OCI-LY7 (cell line): ENCODE results near the gene UBA1. TPM values are rescaled to one million over a fixed set of nuclear protein-coding genes. Genes with fewer than 3 reads are reported as not detected.

Experiments used
- BruUV-seq: library from RNA; stranded (reverse); fragments of 400-500 nt; replicated peaks from 2 replicates; lab custom pipeline; 2021; lab: Mats Ljungman, UMichigan
- CTCF ChIA-PET: fragments of 300-600 bp; sonication (Branson Sonifier 250); formaldehyde crosslinking; loops from one replicate; lab custom pipeline; 2022; ENCODE audit warnings: antibody characterized with exemption; ENCODE audit not compliant: unreplicated experiment; lab: Charles Lee
- POLR2A ChIA-PET: fragments of 300-600 bp; sonication (Branson Sonifier 250); formaldehyde crosslinking; loops from one replicate; lab custom pipeline; 2022; ENCODE audit warnings: antibody characterized with exemption; lab: Charles Lee
- DNase-seq: peaks from one replicate; pipeline ENCODE4 v3.0.0-alpha.2; 2015; ENCODE audit warnings: low spot score
- H2AFZ ChIP-seq: fragments of 200-600 bp; sonication (generic), shearing (Covaris generic); 2 replicates; pipeline ENCODE4 v1.6.1; 2014; ENCODE audit warnings: mild to moderate bottlenecking, antibody characterized with exemption, low read length, moderate library complexity
- H3K27ac ChIP-seq: fragments of 200-600 bp; sonication (generic); 2 replicates; pipeline ENCODE4 v1.5.1; 2014; ENCODE audit warnings: mixed run types, low read depth, mild to moderate bottlenecking, moderate library complexity, low read length, inconsistent platforms; ENCODE audit not compliant: poor library complexity, severe bottlenecking
- H3K36me3 ChIP-seq: fragments of 200-600 bp; sonication (generic); 2 replicates; pipeline ENCODE4 v1.6.1; 2014; ENCODE audit warnings: mild to moderate bottlenecking, antibody characterized with exemption, low read length, moderate library complexity, mixed read lengths; ENCODE audit not compliant: insufficient read depth
- H3K4me1 ChIP-seq: fragments of 200-600 bp; sonication (generic); 2 replicates; pipeline ENCODE4 v1.5.1; 2014; ENCODE audit warnings: mild to moderate bottlenecking, low read length; ENCODE audit not compliant: insufficient read depth, poor library complexity, severe bottlenecking
- H3K4me2 ChIP-seq: fragments of 200-600 bp; sonication (generic); 2 replicates; pipeline ENCODE4 v1.6.1; 2014; ENCODE audit warnings: mild to moderate bottlenecking, low read length
- H3K4me3 ChIP-seq: fragments of 200-600 bp; sonication (generic); 2 replicates; pipeline ENCODE4 v1.5.1; 2014; ENCODE audit warnings: mild to moderate bottlenecking, low read depth, low read length; ENCODE audit not compliant: poor library complexity, severe bottlenecking
- H3K79me2 ChIP-seq: fragments of 200-600 bp; sonication (generic); 2 replicates; pipeline ENCODE4 v1.6.1; 2016; ENCODE audit warnings: low read depth, mild to moderate bottlenecking, low read length, moderate library complexity, mixed read lengths; ENCODE audit not compliant: insufficient read depth
- H3K9me2 ChIP-seq: fragments of 200-600 bp; sonication (generic); 2 replicates; pipeline ENCODE4 v1.6.1; 2016; ENCODE audit warnings: mild to moderate bottlenecking, low read length, mixed read lengths; ENCODE audit not compliant: insufficient read depth
- H3K9me3 ChIP-seq: fragments of 200-600 bp; sonication (generic); 2 replicates; pipeline ENCODE4 v1.6.1; 2014; ENCODE audit warnings: mild to moderate bottlenecking, mixed run types, low read length, mixed read lengths
- H4K20me1 ChIP-seq: fragments of 200-600 bp; sonication (generic); 2 replicates; pipeline ENCODE4 v1.6.1; 2014; ENCODE audit warnings: mild to moderate bottlenecking, antibody characterized with exemption, low read length, moderate library complexity, mixed read lengths; ENCODE audit not compliant: insufficient read depth
- EZH2phosphoT487 ChIP-seq: fragments of 200-600 bp; sonication (generic); IDR thresholded peaks from 2 replicates; pipeline ENCODE4 v1.6.1; 2018; ENCODE audit warnings: low read depth, borderline replicate concordance, mild to moderate bottlenecking, mixed run types, antibody characterized with exemption, low read length, moderate library complexity, mixed read lengths
- intact Hi-C: fragments of 100-400 bp; cut with micrococcal nuclease; formaldehyde crosslinking; loops from one replicate; pipeline ENCODE4 v1.10.0; 2022; ENCODE audit not compliant: unreplicated experiment
- total RNA-seq, 2 experiments: library from RNA; depleted of rRNA in 1 of 2; stranded (reverse); fragments of >200 nt in 1 of 2; shearing (Covaris generic) in 1 of 2; gene quantifications; 2 replicates each; pipeline ENCODE4 v1.2.3, GENCODE V29; 2014 to 2022
- TF ChIP-seq, protein P1 (sequence below): fragments of 200-600 bp; sonication (generic); conservative IDR thresholded peaks from 2 replicates; pipeline ENCODE4 v1.5.1; 2014; ENCODE audit warnings: mild to moderate bottlenecking, antibody characterized with exemption, low read length, moderate library complexity, mixed read lengths

Gene UBA1
- total RNA-seq, 2 experiments from 2014 or later: 169 to 294 TPM

DNA sequence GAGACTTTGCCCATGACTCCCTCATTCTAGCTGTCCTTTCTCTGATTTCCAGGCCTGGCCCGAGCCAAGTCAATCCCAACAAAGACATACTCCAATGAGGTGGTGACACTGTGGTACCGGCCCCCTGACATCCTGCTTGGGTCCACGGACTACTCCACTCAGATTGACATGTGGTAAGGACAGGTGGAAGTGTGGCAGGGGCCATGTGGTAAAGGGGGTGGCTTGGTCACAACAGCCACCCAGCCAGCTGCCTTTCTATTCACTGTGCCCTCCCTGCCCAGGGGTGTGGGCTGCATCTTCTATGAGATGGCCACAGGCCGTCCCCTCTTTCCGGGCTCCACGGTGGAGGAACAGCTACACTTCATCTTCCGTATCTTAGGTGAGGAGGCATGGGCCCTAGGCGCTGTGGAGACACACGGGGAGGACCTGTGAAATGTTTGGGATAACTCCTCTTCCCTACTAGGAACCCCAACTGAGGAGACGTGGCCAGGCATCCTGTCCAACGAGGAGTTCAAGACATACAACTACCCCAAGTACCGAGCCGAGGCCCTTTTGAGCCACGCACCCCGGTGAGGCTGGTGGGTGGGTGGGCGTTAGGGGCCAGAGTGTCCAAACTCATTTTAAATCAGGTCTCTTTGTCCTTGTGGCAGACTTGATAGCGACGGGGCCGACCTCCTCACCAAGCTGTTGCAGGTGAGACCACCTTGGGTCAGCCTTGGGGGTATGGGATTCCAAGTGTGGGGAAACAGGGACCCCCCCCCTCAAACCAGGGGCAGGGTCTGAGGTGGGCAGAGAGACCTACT lies 33.1 kb downstream of the UBA1 start:
- no peaks in the 10 kb centered on the region for H3K9me2 ChIP-seq
- no peak overlapping the region for H3K27ac ChIP-seq
- POLR2A ChIA-PET: no interaction called here
- no peak overlapping the region for H3K4me3 ChIP-seq
- BruUV-seq: no TSS peak
- CTCF ChIA-PET: no interaction called here
- H2AFZ ChIP-seq: no peak overlapping the region
- no peaks in the 10 kb centered on the region for H3K4me1 ChIP-seq
- no peaks in the 10 kb centered on the region for H4K20me1 ChIP-seq
- TF ChIP-seq, protein P1, sequence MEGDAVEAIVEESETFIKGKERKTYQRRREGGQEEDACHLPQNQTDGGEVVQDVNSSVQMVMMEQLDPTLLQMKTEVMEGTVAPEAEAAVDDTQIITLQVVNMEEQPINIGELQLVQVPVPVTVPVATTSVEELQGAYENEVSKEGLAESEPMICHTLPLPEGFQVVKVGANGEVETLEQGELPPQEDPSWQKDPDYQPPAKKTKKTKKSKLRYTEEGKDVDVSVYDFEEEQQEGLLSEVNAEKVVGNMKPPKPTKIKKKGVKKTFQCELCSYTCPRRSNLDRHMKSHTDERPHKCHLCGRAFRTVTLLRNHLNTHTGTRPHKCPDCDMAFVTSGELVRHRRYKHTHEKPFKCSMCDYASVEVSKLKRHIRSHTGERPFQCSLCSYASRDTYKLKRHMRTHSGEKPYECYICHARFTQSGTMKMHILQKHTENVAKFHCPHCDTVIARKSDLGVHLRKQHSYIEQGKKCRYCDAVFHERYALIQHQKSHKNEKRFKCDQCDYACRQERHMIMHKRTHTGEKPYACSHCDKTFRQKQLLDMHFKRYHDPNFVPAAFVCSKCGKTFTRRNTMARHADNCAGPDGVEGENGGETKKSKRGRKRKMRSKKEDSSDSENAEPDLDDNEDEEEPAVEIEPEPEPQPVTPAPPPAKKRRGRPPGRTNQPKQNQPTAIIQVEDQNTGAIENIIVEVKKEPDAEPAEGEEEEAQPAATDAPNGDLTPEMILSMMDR: no peak
- no peak for TF ChIP-seq EZH2phosphoT487
- H3K79me2 ChIP-seq: peaks cover 6% of the 10 kb centered on the region; the same call in 1 of the 2 replicates
- H3K36me3 ChIP-seq: peaks cover 85% of the 10 kb centered on the region
- no peak for DNase-seq
- no peaks in the 10 kb centered on the region for H3K9me3 ChIP-seq
- no peak overlapping the region for H3K4me2 ChIP-seq
- intact Hi-C loops: no loop called here

DNA sequence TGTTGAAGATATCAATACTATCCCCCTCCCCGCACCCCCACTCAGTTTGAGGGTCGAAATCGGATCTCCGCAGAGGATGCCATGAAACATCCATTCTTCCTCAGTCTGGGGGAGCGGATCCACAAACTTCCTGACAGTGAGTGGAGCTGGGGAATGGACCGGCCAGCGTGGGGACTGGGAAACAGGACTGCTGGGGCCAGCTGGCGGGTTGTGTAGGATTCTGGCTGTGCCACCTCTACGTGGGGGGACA lies 33.6 kb downstream of the UBA1 start:
- Histone ChIP-seq H3K79me2 (peaks cover under 1% of the 10 kb centered on the region; the same call in 1 of the 2 replicates), H3K4me1 (peaks cover 4% of the 10 kb centered on the region), H3K9me3 (no peaks in the 10 kb centered on the region), H3K9me2 (no peaks in the 10 kb centered on the region), H3K36me3 (peaks cover 81% of the 10 kb centered on the region), H2AFZ (no peak overlapping the region), H4K20me1 (no peaks in the 10 kb centered on the region), H3K27ac (no peak overlapping the region), H3K4me2 (no peak overlapping the region), H3K4me3 (no peak overlapping the region)
- no peak for DNase-seq
- TF ChIP-seq, protein P1: no peak
- no peak for TF ChIP-seq EZH2phosphoT487
- ChIA-PET CTCF (no interaction called here), POLR2A (no interaction called here)
- intact Hi-C loops: no loop called here
- no TSS peak for BruUV-seq

DNA sequence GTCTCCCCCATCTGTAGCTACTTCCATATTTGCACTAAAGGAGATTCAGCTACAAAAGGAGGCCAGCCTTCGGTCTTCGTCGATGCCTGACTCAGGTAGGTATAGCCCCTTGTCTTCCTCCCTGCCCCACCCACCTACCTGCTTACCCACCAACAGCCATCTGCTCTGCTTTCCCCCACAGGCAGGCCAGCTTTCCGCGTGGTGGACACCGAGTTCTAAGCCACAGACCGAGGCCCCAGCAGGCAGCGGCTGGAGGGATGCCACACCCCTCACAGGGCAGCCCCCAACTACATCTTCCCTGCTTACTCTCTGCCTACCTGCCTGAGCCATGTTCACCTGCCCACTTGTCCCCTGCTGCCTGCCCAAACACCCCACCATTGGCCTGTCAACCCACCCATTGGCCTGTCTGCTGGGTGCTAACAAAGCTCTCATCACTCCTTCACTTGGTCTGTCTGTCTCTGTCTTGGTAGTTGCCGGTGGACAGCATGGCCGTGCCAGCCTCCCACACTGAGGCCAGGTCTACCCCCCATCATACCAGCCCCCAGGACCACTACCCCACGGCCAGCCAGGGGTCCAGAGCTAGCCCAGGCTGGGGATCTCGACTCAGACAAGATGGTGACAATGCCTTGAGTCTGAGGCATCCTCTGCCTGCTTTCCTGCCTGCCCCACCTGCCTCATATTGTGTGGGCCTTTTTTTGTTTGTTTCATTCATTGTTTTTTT lies 35.1 kb downstream of the UBA1 start:
- H3K36me3 ChIP-seq: peaks cover 69% of the 10 kb centered on the region
- ChIA-PET CTCF (no interaction called here), POLR2A (no interaction called here)
- H2AFZ ChIP-seq: no peak overlapping the region
- H3K27ac ChIP-seq: no peak overlapping the region
- no peaks in the 10 kb centered on the region for H4K20me1 ChIP-seq
- H3K9me3 ChIP-seq: no peaks in the 10 kb centered on the region
- DNase-seq: no peak
- TF ChIP-seq EZH2phosphoT487: no peak
- TF ChIP-seq, protein P1: no peak
- peaks cover 9% of the 10 kb centered on the region for H3K4me1 ChIP-seq
- no peaks in the 10 kb centered on the region for H3K9me2 ChIP-seq
- no peak overlapping the region for H3K4me2 ChIP-seq
- no TSS peak for BruUV-seq
- H3K4me3 ChIP-seq: no peak overlapping the region
- intact Hi-C loops: no loop called here
- H3K79me2 ChIP-seq: peaks cover under 1% of the 10 kb centered on the region; the same call in 1 of the 2 replicates
